GM12801 (cell line): ENCODE data around the gene RAI14.

Experiments used
- CTCF ChIP-seq: IDR thresholded peaks from one replicate; pipeline ENCODE4 v1.5.1; 2011; ENCODE audit warnings: control low read depth; ENCODE audit not compliant: insufficient read length; ENCODE audit errors: extremely low read depth

The RAI14 gene

DNA sequence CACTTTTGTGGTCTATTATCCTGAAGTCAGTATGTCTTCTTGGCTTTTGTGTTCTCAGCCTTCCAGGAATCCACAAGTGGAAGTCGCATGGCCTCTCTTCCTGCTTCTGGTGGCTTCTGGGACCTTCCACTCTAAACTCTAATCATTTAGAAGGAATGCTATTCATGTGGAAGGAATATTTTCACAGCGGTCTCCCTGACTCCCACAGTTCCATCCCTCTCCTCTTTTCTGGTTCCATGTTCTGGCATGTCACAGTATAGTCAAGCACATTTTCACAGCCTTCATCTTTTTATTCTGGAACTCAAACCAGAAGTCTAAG is 7.3 kb upstream of the RAI14 start:
- TF ChIP-seq CTCF: no peak

GRCh38 chr5:34651791-34652190 is 4.3 kb upstream of the RAI14 start:
- TF ChIP-seq CTCF: no peak

- TF ChIP-seq CTCF: no peak
Observed at GRCh38 chr5:34652466-34652865, 3.7 kb upstream of the RAI14 start.

GRCh38 chr5:34652914-34653313 is 3.2 kb upstream of the RAI14 start:
- no peak for TF ChIP-seq CTCF

DNA sequence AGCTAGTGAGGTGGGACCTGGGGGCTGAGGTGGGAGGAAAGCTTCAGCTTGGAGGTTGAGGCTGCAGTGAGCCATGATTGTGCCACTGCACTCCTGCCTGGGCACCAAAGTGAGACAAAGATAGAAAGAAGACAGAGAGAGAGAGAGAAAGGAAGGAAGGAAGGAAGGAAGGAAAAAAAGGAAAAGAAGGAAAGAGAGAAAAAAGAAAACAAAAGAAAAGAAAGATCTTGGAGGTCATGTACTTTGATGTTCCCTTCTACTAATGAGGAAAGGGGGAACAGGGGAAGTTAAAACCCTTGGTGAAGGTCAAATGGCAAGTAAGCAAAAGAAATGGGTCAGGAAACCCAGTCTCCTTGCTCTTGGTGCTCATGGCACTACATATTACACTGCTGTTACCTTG is 2.4 kb upstream of the RAI14 start:
- no peak for TF ChIP-seq CTCF

DNA sequence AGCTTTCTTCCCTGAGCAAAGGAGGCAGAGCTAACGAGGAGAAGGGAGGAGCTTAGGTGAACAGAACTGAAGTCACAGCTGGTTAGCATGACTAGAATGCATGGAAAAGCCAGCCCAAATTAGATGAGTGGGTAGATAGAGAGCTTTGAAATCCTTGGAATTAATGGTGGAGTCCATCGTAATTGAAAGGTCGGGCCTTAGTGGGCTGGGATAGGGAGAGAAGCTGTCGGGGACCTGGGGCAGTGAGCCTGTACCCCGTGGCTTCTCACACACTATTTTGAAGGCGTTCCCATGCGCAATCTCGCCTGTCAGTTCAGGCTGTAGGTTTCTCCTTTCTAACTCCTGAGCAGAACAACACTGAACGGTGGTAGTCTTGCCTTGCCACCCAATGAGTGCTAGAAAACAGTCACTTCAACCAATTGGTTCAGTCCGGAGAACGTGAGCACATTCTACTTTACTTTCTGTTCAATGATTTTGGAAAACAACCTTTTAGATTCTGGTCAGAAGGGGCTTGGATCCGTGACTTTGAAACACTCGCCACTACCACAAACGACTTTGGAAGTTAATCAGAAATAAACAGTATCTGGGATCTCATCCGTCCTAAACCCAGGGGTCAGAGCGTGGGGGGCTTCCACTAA is 655 bp upstream of the RAI14 start:
- TF ChIP-seq CTCF: no peak

DNA sequence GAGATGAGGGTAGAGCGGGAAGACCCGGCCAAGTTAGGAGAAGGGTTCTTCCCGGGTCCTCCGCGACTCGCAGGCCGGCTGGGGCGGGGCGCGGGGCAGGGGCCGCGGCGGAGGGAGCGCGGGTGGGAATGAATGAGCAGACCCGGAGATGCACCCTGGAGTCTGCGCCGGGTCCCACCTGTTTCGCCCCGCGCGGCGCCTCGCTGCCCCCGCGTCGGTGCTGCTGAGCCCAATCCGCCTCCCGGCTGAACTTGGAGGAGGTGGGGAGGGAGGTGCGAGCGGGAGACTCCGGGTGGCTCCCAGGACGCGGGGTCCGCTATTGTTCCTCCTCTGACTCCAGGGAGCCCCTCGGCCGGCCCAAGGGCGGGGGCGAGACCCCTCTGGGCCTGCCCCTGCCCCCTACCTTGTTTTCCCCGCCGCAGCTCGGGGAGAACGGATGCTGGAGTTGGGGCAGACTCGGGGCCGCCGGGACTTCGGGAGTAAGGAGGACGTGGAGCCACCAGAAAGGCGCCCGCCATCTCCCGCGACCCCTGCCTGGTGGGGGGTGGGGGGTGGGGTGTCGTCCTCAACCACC is 659 bp downstream of the RAI14 start:
- TF ChIP-seq CTCF: no peak
